K562 (cell line): ENCODE results near the gene TNFRSF18. TPM values are rescaled to one million over a fixed set of nuclear protein-coding genes. Genes with fewer than 3 reads are reported as not detected.

ENCODE experiments used
- ILF3 ChIP-seq: fragments of 450-650 bp; IDR thresholded peaks from 2 replicates; pipeline ENCODE4 v1.6.1; 2018; ENCODE audit warnings: antibody characterized with exemption, mild to moderate bottlenecking, moderate library complexity, borderline replicate concordance
- MAFG ChIP-seq: fragments of 450-650 bp; conservative IDR thresholded peaks from 2 replicates; pipeline ENCODE4 v1.6.1; 2016; ENCODE audit warnings: missing genetic modification characterization, missing compliant biosample characterization
- MECOM ChIP-seq: fragments of 250-450 bp; sonication (Bioruptor Pico); IDR thresholded peaks from 2 replicates; pipeline ENCODE4 v1.8.0; 2022; ENCODE audit warnings: inconsistent platforms
- POLR2AphosphoS5 ChIP-seq: IDR thresholded peaks from 2 replicates; pipeline ENCODE4 v1.6.1; 2011; ENCODE audit warnings: mild to moderate bottlenecking, low read depth, low read length, moderate library complexity; ENCODE audit not compliant: control insufficient read depth, insufficient read depth
- STAG1 ChIP-seq: sonication (generic); formaldehyde crosslinking; IDR thresholded peaks from 2 replicates; pipeline ENCODE4 v1.5.0; 2020; ENCODE audit warnings: missing genetic modification reagents, borderline replicate concordance
- STAT5B ChIP-seq: fragments of 250-450 bp; sonication (Bioruptor Pico); IDR thresholded peaks from 2 replicates; pipeline ENCODE4 v1.8.0; 2021; ENCODE audit warnings: mild to moderate bottlenecking, inconsistent platforms
- ZNF12 ChIP-seq: sonication (generic); formaldehyde crosslinking; IDR thresholded peaks from 2 replicates; pipeline ENCODE4 v1.4.0; 2020; ENCODE audit warnings: mild to moderate bottlenecking, missing genetic modification reagents
- ZNF24 ChIP-seq: fragments of 450-650 bp; IDR thresholded peaks from 2 replicates; pipeline ENCODE4 v1.6.1; 2016
- polyA plus RNA-seq, 8 experiments: library from polyadenylated mRNA; depleted of rRNA in 4 of 8; stranded (reverse) in 5 of 8; unstranded in 3 of 8; fragments of >200 nt; fragmentation: Nextera tagmentation in 2 of 8; fragmentation: Illumina TruSeq in 1 of 8; extraction: Ambion mirVana in 2 of 8; extraction: Trizol in 1 of 8; gene quantifications; 2 replicates each; pipeline versions ENCODE4 v1.2.1 to v1.2.3, GENCODE V29; 2011 to 2014; ENCODE audit warnings: inconsistent platforms in 1 of 8, missing spikeins in 1 of 8
- total RNA-seq, 7 experiments: library from RNA; depleted of rRNA in 6 of 7; stranded (reverse); fragments of >200 nt in 6 of 7; fragmentation: Illumina TruSeq in 2 of 7; extraction: Trizol in 2 of 7; gene quantifications; 2 replicates each; pipeline versions ENCODE4 v1.2.1 to v1.2.3, GENCODE V29; 2011 to 2021; ENCODE audit warnings: low replicate concordance in 1 of 7
- TF ChIP-seq, protein P1 (sequence below): IDR thresholded peaks from 2 replicates; pipeline ENCODE4 v1.6.1; 2012; ENCODE audit warnings: low read depth, low read length, improper control_type of control experiment, borderline replicate concordance
- TF ChIP-seq, protein P2 (sequence below): fragments of 250-450 bp; sonication (Bioruptor Pico); IDR thresholded peaks from 2 replicates; pipeline ENCODE4 v1.5.0; 2021; ENCODE audit warnings: mild to moderate bottlenecking, moderate library complexity
- TF ChIP-seq, protein P3 (sequence below): IDR thresholded peaks from 2 replicates; pipeline ENCODE4 v1.6.1; 2014; ENCODE audit warnings: antibody characterized with exemption
- TF ChIP-seq, protein P4 (sequence below): fragments of 250-450 bp; sonication (Bioruptor Pico); IDR thresholded peaks from 2 replicates; pipeline ENCODE4 v1.9.0; 2021; ENCODE audit warnings: mild to moderate bottlenecking
- TF ChIP-seq, protein P5 (sequence below): fragments of 250-450 bp; sonication (Bioruptor Pico); IDR thresholded peaks from 2 replicates; pipeline ENCODE4 v1.8.0; 2021; ENCODE audit warnings: borderline replicate concordance, mild to moderate bottlenecking, moderate library complexity; ENCODE audit not compliant: poor library complexity, severe bottlenecking
- TF ChIP-seq, protein P6 (sequence below): fragments of 450-650 bp; conservative IDR thresholded peaks from 2 replicates; pipeline ENCODE4 v1.6.1; 2016; ENCODE audit warnings: missing genetic modification characterization, low read depth, mild to moderate bottlenecking, control low read depth, missing compliant biosample characterization

Gene TNFRSF18
- total and polyA plus RNA-seq, 9 of the 15 experiments (the other 6 are each of a cell fraction or from before 2014, with no cell fraction given), result 0.24 to 0.27 TPM; not detected in 7

DNA sequence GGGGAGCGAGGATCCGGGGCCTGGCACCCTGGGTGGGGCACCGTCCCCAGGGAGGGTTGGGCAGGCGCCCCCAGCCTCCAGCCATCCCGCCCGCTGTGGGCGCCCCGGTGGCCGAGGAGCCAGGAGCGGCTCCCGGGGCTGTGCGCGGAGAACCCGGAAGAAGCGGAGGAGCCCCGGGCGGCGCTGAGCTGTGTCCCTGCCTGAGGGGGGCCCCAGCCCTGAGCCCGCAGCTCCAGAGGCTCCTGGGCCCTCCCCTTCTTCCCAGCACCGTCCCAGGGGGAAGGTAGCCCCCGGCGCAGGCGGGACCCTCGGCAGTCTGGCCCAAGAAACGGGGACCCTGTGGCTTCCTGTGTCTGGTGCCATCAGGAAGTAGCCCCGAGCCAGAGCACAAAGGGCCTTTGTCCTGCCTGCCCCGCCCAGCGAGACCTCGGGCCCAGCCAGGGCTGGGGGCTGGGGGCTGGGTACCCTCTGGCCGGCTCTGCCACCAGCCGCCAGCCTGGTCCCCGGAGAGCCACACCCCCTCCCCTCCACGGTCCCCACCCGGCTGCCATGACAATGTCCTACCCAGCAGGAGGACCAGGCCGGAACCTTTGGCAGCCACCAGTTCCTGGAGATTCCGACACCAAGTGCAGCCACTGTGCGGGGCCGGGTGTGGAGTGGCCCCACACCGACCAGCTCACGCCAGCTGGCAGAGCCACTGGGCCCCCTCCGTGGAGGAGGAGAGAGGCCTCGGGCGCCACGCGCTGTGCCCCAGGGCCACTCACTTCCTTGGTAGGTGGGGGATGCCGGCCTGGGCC lies 48.3 kb downstream of the TNFRSF18 start (continued):
- TF ChIP-seq, protein P1, sequence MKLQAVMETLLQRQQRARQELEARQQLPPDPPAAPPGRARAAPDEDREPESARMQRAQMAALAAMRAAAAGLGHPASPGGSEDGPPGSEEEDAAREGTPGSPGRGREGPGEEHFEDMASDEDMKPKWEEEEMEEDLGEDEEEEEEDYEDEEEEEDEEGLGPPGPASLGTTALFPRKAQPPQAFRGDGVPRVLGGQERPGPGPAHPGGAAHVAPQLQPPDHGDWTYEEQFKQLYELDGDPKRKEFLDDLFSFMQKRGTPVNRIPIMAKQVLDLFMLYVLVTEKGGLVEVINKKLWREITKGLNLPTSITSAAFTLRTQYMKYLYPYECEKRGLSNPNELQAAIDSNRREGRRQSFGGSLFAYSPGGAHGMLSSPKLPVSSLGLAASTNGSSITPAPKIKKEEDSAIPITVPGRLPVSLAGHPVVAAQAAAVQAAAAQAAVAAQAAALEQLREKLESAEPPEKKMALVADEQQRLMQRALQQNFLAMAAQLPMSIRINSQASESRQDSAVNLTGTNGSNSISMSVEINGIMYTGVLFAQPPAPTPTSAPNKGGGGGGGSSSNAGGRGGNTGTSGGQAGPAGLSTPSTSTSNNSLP, result no peak
- no peak for TF ChIP-seq ZNF12
- TF ChIP-seq, protein P2, sequence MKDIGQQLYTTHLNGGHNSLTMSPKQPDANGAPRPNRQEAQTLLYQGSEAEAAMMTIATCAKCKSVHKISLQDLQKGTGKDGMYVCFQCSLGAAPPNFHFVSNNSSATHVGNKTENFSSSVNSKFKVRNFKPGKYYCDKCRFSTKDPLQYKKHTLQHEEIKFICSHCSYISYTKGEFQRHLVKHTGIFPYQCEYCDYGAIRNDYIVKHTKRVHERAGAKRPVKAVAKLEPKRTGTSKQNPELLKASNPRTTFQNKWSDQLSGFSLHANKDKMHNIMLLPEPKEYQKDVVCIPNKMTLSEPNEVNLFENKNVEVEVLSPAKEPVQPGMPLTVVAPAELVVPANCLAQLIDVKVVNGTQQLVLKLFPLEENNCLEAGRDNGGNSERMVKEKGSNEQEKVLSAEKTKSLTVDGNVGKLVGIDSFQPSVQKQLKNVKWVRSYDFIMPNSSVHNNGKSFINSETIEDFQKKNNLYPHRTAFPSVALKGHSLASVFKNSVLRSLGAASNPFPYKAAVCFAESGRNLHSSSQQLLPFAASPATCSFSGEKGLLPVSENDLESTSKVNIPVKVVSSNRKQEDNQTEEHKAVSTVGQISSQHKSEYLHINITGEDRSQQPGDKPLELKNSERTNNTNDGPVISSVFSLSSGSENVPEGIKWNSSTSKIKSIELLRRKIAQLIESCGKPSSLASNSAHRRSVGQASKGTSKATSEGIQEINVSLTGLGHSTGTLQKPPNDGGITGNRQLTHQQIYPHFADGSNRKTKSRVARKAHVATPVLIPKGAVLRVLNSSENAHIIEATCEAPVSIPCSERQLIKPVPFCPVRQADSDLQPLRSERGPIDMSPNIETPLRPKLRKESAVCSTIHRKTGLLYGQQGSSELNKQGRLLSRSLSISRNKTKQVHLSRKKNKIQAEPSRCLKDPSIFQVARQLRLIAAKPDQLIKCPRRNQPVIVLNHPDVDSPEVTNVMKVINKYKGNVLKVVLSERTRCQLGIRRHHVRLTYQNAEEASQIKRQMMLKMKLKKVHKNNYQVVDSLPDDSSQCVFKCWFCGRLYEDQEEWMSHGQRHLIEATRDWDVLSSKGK, result no peak
- TF ChIP-seq, protein P3, sequence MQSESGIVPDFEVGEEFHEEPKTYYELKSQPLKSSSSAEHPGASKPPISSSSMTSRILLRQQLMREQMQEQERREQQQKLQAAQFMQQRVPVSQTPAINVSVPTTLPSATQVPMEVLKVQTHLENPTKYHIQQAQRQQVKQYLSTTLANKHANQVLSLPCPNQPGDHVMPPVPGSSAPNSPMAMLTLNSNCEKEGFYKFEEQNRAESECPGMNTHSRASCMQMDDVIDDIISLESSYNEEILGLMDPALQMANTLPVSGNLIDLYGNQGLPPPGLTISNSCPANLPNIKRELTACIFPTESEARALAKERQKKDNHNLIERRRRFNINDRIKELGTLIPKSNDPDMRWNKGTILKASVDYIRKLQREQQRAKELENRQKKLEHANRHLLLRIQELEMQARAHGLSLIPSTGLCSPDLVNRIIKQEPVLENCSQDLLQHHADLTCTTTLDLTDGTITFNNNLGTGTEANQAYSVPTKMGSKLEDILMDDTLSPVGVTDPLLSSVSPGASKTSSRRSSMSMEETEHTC, result no peak
- no peak for TF ChIP-seq ZNF24
- TF ChIP-seq, protein P4, sequence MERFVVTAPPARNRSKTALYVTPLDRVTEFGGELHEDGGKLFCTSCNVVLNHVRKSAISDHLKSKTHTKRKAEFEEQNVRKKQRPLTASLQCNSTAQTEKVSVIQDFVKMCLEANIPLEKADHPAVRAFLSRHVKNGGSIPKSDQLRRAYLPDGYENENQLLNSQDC (CRISPR knock-in tag), result no peak
- TF ChIP-seq, protein P5, sequence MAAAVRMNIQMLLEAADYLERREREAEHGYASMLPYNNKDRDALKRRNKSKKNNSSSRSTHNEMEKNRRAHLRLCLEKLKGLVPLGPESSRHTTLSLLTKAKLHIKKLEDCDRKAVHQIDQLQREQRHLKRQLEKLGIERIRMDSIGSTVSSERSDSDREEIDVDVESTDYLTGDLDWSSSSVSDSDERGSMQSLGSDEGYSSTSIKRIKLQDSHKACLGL (CRISPR knock-in tag), result no peak
- TF ChIP-seq MECOM (CRISPR knock-in tag), result no peak
- TF ChIP-seq ILF3, result no peak
- no peak for TF ChIP-seq STAG1 (CRISPR knock-in tag)
- no peak for TF ChIP-seq STAT5B
- no peak for TF ChIP-seq MAFG (tag)
- TF ChIP-seq, protein P6, sequence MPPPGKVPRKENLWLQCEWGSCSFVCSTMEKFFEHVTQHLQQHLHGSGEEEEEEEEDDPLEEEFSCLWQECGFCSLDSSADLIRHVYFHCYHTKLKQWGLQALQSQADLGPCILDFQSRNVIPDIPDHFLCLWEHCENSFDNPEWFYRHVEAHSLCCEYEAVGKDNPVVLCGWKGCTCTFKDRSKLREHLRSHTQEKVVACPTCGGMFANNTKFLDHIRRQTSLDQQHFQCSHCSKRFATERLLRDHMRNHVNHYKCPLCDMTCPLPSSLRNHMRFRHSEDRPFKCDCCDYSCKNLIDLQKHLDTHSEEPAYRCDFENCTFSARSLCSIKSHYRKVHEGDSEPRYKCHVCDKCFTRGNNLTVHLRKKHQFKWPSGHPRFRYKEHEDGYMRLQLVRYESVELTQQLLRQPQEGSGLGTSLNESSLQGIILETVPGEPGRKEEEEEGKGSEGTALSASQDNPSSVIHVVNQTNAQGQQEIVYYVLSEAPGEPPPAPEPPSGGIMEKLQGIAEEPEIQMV, result no peak
- TF ChIP-seq POLR2AphosphoS5, result no peak
